ENCODE results near the gene KCNQ5.

The KCNQ5 gene

GRCh38 chr6:72911463-72912155 is 289.7 kb downstream of the KCNQ5 start:
- TF ChIP-seq CTCF (IDR thresholded peaks at IDR 0.05; ENCODE audit: low read depth, low read length) = no peak
- no peak overlapping the region for H3K4me3 ChIP-seq (ENCODE audit: low read depth, low read length)

- TF ChIP-seq CTCF (IDR thresholded peaks at IDR 0.05; ENCODE audit: low read depth, low read length) = no peak
- H3K4me3 ChIP-seq (ENCODE audit: low read depth, low read length) = no peak overlapping the region
Measured at GRCh38 chr6:72913797-72914196, 291.9 kb downstream of the KCNQ5 start.

- no peak overlapping the region for H3K4me3 ChIP-seq (ENCODE audit: low read depth, low read length)
- TF ChIP-seq CTCF (IDR thresholded peaks at IDR 0.05; ENCODE audit: low read depth, low read length) = no peak
Measured at GRCh38 chr6:72916298-72916697, 294.4 kb downstream of the KCNQ5 start.

GRCh38 chr6:72916906-72917305 is 295.0 kb downstream of the KCNQ5 start:
- TF ChIP-seq CTCF (IDR thresholded peaks at IDR 0.05; ENCODE audit: low read depth, low read length) = no peak

GRCh38 chr6:72922401-72922800 is 300.5 kb downstream of the KCNQ5 start:
- no peak overlapping the region for H3K4me3 ChIP-seq (ENCODE audit: low read depth, low read length)
- no peak for TF ChIP-seq CTCF (IDR thresholded peaks at IDR 0.05; ENCODE audit: low read depth, low read length)

More at GRCh38 chr6:72916906-72917305, 295.0 kb downstream of the KCNQ5 start:
- no peak overlapping the region for H3K4me3 ChIP-seq (ENCODE audit: low read depth, low read length)

- no peak for TF ChIP-seq CTCF (IDR thresholded peaks at IDR 0.05; ENCODE audit: low read depth, low read length)
- no peak overlapping the region for H3K4me3 ChIP-seq (ENCODE audit: low read depth, low read length)
Measured at GRCh38 chr6:72925136-72925535, 303.3 kb downstream of the KCNQ5 start.

- H3K4me3 ChIP-seq (ENCODE audit: low read depth, low read length) = no peak overlapping the region
- no peak for TF ChIP-seq CTCF (IDR thresholded peaks at IDR 0.05; ENCODE audit: low read depth, low read length)
Measured at GRCh38 chr6:72930556-72931132, 308.8 kb downstream of the KCNQ5 start.
